Activated CD4-positive, CD25-positive, alpha-beta regulatory T cell treated with anti-CD3 and anti-CD28 coated beads, Interleukin-2, amount 50 U/mL, for 16 hours (primary cell): ENCODE measurements around the gene TJP3.
"Not testable (repeated sequence)": the region's sequence is repeated elsewhere in the genome, so short reads cannot be mapped to it uniquely, and the experiment has no call there.

Source experiments
- DNase-seq: peaks from one replicate; pipeline ENCODE4 v3.0.0-alpha.2; 2020; ENCODE audit warnings: low read depth, low spot score

Gene TJP3

GRCh38 chr19:3708207-3708931 lies at the start of gene TJP3:
Gene TJP3, plus strand, starts transcription at chr19:3708384. Its CDS starts 20,049 bp downstream, at chr19:3728433.
- no peak for DNase-seq

DNA sequence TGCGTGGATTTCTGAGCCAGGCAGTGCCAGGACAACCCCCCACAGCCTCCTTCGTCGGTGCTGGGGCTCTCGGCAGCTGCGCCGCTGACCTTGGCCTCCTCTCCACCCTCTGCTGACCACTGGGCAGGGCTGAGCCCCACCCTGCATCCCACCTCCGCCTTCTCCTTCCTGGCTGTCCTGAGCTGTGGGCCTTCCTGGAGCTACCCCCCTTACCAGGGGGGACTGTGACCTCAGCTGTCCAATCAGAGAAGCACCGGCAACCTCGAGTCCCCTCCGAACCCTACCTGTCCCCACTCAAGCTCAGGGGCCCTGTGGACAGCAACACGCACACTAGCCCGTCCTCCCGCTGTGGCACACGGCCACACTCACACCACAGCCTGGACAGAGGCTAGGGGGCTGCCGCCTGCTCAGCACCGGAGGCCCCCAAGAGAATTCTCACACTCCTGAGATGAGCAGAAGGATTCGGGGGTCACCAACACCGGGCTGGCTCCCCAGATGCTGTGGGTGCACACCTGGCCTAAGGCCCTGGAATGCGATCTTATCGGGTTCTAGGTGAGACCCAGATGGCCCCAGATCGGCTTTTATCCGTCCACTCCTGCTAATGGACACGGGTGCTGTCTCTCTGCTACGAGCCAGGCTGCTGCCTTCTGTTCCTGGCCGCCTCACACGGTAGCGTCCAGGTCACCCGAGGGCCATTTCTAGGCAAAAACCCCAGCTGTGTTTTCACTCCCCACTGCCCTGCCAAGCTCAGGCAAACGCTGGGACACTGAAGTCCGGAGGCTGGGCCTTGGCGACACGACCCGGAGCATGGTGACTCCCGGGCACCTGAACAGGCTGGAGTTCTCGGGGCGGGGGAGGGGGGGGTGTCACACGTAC lies 49.1 kb upstream of the TJP3 start:
- DNase-seq, result no peak

- DNase-seq, result no peak
Observed at GRCh38 chr19:3659746-3660112, 48.5 kb upstream of the TJP3 start.

DNA sequence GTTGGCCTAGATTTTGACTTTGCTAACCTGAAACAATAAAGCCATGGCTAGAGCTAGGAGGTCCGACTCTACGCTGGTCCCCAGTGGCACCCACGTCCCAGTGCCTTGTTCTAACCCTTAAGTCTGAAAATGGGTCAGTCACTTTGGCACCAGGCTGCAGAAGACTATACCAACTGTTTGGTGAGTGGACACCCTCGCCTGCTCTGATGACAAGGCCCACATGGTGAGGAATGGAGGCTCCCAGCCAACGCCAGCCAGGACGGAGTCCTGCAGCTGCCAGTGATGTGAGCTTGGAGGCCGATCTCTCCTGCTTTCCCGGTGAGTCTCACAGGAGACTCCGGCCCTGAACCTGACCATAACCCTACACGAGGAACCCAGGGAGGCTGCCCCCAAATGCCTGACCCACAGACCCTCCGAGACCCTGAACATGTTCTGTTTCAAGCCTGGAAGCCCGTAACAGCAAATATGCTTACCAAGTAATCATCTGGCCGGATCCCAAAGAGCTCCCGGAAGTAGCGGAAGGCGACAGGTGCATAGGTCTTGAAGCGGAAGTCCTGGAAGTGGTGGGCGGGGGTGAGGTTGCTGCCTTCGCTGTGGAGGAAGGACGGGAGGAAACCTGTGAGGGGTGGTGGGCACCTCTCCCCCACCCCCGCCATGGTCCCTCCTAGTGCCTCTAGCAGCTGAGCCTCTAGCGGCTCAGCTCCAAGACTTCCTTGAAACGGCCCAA lies 47.5 kb upstream of the TJP3 start:
- no peak for DNase-seq

DNA sequence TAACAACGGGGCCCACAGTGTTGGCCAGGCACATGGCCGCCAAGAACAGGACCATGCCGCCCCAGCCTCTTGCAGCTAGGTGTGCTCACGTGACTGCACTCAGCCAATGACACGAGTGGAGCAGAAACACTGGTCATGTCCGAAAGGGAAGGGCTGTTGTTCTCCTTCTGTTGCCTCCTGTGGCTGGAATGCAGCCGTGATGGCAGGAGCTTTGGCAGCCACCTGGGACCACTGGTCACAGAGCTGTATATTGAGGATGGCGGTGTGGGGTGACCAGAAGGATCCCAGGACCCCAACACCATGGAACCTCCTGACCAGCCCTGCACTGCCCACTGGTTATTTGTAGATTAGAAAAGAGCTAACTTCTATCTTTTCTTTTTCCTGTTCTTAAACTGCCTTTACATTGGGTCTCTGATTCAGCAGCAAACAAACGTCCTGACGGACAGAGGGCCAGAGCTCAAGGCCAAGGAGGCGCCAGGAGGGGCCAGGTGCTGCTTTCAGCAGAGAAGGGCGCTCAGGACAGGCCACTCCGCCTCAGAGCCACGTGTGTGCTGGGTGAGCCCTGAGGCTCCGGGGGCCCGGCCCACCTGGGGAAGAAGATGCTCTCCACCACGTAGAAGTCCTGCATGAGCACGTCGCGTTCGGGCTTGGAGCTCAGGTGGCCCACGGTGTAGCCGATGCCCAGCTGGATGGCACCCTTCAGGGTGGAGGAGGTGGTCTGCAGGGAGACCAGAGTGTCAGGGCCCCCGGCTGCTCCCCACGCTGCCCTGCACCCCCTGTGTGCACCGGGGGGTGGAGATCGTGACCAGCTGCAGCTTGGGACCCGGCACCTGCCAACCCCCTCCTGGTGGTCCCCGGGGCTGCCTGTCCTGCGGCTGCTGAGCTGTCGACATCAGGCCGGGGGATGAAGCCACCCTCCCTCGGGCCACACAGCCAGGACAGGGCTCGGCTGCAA lies 46.6 kb upstream of the TJP3 start:
- no peak for DNase-seq

GRCh38 chr19:3663838-3664237 lies 44.3 kb upstream of the TJP3 start:
- no peak for DNase-seq

DNA sequence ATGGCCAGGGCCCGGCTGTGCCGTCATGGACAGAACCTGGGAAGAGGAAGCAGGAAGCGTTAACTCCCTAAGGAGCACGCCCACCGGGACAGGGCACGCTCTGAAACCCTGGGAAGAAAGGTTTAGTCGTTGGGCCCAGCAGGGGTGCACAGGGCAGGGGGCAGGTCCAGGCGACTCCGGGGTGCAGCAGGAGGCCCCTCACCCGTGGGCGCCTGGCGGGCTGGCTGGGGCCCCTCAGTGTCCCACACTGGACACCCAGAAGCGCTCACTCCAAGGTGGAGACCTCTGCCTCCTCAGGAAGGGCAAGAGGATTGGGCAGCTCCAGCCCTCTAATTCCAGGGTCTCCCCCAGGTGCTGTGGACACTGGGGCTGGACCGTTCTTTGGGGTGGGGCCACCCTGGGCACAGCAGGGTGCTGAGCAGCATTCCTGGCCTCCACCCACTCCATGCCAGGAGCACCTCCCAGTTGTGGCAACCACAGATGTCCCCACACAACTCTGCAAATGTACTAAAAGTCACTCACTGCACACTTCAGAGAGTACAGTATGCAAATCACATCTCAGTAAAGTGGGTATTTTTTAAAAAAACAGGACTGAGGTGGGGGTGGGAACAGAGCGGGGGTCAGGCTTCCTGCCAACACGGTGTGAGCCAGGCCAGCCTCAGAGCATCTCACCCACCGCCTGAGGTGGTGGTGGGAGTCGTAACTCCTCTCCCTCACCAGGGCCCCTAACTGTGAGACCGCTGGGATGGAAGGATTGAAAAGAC lies 43.1 kb upstream of the TJP3 start:
- no peak for DNase-seq

DNA sequence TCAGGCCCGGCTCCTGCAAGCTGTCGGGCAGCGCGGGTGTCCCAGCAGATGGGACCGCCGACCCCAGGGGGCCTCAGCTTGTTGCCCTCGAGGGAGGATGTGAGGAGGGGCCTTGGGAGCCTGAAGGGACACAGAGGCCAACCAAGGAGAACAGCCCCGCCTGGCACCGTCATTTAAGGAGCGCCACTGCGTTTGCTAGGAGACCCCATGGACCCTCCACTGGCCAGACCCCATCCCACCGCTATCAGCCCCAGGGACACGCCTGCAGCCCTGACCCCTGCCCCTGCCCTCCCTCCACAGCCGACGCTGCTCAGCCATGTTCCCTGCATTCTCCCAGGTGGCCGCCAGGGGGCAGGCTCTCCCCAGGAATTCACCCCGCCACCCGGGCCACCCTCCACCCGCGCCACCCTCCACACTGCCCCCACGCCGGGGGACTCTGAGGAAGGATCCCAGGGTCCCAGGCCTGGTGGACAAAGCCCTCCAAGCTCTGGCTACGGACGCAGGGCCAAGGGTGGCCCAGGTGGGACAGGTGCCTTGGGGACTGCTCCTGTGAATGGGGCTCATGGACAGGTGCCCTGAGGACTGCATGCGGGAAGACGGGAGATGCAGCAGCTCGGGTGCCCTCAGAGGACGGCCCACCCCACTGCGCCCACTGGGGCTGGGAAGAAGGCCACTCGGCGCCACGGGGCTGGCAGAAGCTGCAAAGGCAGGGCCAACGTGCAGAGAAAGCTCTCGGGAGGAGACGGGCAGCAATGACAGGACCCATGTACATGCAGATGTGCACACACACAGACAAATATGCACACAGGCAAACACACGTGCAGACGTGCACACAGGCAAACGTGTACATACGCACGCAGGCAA lies 42.3 kb upstream of the TJP3 start:
- peak; percentile 56 for DNase-seq

DNA sequence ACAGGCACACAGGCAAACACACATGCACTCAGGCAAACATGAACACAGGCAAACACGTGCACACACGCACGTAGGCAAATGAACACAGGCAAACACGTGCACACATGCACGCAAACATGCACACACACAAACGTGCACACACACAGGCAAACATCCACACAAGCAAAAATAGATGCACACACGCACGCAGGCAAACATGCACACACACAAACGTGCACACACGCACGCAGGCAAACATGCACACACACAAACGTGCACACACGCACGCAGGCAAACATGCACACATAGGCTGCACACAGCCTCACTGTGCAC lies 41.7 kb upstream of the TJP3 start:
- DNase-seq, result not testable (repeated sequence)

- DNase-seq, result no peak
Observed at GRCh38 chr19:3667037-3667638, 41.0 kb upstream of the TJP3 start.

DNA sequence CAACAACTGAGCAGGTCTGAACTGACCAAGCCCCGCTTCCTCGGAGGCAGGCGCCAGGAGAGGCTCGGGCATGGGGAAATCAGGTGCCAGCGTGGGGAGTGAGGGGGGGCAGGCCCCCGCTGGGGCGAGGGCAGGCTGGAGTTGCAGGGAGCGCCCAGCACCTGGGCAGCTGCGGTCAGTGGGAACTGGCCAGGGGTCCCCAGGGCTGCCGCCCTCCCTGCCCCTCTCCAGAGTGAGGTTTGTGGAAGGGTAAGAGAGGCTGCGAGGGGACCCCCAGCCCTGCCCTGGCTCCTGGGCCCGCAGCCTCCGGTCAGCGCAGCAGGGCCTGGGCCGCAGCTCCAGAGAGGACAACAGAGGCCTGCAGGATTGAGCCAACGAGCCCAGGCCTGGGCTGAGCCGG lies 40.4 kb upstream of the TJP3 start:
- no peak for DNase-seq

- no peak for DNase-seq
Observed at GRCh38 chr19:3668331-3669081, 39.7 kb upstream of the TJP3 start.

DNA sequence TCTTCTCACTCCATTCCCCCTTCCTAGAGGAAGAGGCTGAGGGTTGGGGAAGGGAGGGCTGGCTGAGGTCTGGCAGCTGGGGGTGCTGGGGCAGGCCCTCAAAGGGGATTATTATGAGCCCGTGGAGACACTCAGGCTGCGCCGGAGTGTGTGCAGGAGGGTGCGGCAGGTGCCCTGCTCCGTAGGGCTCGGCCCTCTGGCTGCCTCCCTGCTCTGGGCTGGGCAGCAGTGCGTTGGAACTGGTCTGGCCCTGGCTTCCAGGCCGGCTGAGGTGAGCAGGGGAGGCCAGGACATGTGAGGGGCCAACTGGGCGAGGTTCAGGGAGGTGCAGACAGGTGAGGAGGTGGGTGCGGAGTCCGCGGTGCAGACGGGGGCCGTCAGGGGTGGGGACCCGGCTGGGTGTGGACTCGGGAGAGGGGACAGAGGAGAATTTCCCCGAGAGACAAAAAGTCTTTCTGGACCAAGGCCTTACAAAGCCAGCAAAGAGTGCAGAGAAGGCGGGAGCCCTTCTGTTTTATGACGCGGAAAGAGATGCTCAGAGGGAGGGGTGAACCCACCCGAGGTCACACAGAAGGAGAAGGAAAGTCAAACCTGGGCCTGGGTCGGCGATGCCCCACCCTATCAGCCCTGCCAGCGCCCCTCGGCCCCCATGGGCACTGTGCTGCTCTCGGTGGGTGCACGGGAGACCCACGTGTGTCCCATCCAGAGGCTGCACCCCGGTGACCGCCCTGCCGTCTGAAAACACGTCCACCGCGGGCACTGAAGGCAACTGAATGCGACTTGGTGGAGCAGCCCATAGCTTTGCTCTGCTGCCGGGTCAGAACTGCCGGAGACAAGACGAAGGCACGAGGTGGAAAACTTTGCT lies 38.9 kb upstream of the TJP3 start:
- no peak for DNase-seq

DNA sequence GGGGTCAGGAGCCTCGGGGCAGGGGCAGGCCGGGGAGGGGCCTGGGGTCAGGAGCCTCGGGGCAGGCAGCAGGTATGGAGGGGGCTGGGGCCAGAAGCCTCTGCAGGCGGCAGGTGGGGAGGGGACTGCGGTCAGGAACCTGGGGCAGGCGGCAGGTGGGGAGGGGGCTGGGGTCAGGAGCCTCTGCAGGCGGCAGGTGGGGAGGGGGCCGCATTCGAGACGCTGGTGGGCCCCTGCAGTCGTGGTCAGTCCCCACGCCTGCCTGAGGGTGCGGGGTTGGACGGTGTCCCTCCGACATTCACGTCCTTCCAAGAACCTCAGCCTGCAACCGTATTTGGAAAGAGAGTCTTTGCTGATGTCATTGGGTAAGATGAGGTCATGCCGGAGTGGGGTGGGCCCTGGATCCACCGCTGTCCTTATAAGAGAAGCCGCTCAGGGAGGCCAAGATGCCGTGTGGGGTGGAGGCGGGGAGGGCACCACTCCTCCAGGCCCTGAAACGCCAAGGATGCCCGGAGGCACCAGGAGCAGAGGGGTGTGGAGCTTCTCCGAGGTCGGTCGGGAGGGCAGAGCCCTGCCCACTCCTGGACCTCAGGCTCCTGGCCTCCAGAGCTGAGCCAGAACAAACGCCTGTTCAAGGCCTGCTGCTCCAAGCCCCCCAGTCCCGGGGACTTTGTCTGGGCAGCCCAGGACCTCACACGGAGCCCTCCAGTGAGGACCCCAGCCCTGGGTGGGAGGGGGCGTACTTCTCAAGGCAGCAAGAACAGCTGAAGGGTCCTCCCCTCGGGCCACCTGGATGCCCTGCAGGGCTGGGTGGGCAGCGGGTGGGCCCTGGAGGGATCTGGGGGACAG lies 38.0 kb upstream of the TJP3 start:
- DNase-seq, result no peak

GRCh38 chr19:3670796-3671679 lies 37.1 kb upstream of the TJP3 start:
- DNase-seq, result no peak
